Glomerular visceral epithelial cell (primary cell): ENCODE measurements around the gene SFT2D3.
"Not testable (repeated sequence)": the region's sequence is repeated elsewhere in the genome, so short reads cannot be mapped to it uniquely, and the experiment has no call there.

Experiments used
- DNase-seq: peaks from one replicate; pipeline ENCODE4 v3.0.0-alpha.2; 2016; ENCODE audit errors: extremely low spot score

Gene SFT2D3

GRCh38 chr2:127743477-127744026 lies 42.3 kb downstream of the SFT2D3 start:
- no peak for DNase-seq

DNA sequence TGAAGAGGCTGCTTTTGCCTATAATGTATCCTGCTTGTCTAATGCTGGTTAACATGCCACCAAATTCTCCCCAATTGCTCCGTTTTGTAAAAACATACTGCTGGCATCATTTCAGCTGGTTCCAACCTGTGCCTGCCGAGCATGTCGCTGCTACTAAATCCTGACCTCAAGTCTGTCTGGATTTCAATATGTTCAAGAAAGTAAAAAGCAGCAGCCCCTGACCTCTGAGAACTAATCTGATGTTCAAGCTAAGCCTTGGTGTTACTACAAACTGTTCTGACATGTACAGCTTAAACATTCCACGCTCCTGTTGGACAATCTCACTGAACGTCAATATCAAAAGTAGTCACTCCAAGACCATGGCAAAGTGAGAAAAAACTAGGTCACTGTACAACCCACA lies 46.3 kb downstream of the SFT2D3 start:
- no peak for DNase-seq

- not testable (repeated sequence) for DNase-seq
Observed at GRCh38 chr2:127749537-127749936, 48.2 kb downstream of the SFT2D3 start.

GRCh38 chr2:127753374-127753773 lies 52.1 kb downstream of the SFT2D3 start:
- DNase-seq: no peak

DNA sequence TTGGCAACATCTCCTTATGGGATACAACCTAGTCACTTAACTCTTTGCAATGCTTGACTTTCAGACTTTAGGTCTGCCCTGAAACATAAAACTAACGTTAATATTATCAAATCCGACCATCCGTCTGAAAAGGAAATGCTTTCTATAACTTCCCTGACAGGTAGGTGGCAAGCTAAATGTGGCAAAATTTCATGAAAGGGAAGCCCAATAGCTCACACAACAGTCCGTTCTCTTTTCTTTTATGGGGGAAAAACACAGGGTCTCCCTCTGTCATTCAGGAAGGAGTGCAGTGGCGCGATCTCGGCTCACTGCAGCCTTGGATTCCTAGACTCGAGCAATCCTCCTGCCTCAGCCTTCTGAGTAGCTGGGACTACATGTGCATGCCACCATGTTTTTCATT lies 52.9 kb downstream of the SFT2D3 start:
- no peak for DNase-seq
